NCI-H2227 (cell line): ENCODE results near the gene TSPO2.

Experiments used
- DNase-seq: peaks from one replicate; lab custom pipeline; 2025; ENCODE audit not compliant: unreplicated experiment; lab: John Stamatoyannopoulos, UW

The TSPO2 gene

DNA sequence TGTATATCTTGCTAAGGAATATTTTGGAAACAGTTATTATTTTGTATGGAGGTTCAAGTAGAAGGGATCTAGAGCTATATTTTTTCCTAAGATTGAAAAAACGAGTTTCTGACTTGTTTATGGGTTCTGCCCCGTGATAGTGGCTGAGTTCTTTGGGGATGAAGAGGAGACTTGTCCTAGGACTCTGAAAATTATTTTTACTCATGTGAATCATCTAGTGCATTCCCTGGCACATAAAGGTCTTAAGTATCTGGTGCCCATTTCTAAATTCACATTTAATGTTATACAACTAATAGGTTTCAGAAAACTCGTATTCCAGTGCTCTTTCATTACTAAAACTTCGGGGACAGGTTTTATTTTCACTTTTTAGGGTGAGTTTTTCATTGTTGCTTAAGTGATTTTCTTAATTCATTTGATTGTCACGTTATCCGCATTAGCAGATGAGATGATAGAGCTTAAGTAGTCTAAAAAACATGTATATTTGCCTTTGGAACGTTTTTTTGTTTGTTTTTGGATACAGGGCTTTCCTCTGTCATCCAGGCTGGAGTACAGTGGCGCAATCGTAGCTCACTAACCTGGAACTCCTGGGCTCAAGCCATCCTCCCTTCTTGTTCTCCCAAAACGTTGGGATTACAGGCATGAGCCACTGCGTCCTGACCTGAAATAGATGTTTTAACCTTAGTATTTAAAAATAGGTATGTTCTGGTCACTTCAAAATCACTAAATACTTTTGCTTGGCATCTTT is 32.6 kb downstream of the TSPO2 start:
- no peak for DNase-seq

DNA sequence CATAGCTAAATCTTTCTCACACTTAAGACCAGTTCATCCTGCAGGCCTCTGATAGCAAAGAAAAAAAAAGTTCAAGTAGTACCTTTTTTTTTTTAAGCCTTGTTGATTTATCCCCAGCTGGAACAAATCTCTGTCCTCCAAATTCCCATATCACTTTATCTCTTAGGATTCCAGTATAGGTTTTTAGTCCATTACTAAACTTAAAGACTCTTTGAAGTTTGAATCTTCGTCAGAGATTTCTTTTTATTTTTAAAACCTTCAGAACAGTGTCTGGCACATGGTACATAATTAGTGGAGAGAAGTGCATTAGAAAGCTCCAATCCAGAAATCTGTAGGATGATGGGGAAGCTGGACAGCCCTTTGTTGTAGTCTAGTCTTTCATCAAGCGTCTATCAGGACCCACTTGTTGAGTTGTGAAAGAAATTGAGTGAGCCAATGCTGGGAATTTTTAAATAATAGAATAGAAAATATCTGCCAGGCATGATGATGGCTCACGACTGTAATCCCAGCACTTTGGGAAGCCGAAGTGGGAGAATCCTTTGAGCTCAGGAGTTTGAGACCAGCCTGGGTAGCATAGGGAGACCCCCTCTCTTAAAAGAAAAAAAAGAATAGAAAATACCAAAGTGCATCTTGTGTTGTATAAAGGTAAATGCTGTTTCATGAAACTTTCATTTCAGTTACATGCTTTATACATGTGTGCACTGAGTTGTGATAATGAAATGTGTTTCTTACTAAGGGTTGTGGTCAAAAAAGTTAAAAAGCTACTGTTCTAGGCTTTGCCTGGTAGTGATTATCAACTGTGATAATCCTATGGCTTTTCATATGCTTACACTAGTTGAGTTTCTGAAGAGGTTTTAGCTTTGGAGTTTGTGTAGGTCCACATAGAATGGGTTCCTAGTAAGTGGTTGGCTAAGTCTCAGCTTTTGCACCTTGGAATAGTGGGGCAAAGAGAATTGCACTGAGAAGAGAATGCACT is 33.7 kb downstream of the TSPO2 start:
- DNase-seq, result no peak

DNA sequence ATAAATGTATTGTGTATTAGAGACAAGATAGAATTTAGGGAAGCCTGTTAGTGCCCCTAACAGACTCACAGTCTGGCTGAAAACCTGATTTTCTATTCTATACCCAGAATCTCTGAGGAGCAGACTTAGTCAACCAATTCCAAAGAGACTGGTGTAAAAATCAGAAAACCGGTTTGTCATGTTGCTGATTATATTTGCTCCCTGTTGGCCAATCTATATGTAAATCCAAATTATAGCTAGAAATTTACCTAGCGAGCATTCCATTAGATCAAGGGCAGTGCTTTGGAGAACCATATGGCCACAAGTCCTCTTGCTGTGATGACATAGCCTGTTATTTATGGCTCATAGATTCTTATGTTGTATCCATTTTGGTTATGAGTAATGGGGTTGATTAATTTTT is 35.3 kb downstream of the TSPO2 start:
- no peak for DNase-seq

DNA sequence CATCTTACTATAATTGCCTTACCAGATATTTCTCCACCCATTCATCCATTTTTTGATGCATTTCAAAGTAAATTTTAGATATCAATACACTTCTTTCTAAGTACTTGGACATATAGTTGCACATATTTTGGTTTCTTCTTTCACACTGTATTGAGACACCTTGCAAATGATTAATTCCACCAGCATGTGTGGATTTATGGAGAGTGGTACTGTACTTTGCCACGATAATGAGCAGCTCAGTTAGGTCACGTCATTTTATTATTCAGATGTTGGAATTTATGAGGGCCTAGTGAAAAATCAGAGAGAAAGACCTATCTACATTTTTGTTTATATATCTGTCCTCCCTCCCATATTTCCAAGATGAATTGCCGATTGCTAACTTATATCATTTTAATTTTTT is 35.8 kb downstream of the TSPO2 start:
- no peak for DNase-seq

DNA sequence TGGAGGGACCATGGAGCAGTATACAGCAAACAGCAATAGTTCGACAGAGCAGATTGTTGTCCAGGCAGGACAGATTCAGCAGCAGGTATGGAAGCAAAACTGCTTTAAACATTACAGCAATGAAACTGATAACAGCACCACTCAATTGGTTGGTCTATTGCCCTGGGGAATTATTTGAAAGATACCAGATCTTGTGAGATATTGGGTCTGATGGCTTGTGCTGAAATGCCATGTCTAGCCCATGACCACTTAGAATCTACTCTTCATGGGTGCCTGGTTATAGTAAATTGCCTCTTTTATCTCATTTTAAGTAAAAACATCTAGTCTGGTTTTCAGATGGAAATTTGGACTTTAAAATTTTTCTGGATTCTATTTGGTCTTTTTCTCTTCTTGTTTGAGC is 36.8 kb downstream of the TSPO2 start:
- DNase-seq, result no peak

DNA sequence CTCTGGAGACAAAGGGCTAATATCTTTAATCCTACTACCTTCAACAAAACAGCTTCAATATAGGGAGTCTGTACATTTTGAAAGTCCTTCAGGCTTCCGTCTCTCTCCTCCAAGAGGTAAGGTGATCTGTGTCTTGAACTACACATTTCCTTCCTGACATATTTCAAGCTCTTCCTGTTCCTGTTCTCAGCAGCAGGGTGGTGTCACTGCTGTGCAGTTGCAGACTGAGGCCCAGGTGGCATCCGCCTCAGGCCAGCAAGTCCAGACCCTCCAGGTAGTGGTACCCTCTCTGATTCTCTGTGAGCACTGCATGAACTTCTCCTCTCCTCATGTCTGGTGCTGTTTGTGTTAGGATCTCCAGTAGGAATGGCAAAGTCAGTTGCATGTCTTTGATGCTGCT is 38.4 kb downstream of the TSPO2 start:
- DNase-seq, result no peak

DNA sequence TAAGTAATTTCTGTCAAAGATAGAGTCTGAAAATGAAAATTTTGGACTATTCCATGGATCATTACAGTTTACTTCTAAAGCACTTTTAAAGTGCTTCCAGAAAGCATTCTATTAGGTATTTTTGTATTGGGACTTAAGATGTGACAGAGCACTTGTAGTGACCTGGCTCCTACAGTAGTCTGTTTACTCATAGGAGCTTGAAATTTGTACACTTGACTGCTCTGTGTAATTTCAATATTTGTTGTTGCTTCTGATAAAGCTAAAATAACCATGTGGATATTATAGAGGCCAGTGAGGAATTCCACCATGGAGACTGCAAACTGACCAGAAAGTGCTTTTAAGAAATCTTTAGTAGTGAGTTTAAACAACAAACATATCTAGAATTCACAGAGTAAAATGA is 40.8 kb downstream of the TSPO2 start:
- no peak for DNase-seq

DNA sequence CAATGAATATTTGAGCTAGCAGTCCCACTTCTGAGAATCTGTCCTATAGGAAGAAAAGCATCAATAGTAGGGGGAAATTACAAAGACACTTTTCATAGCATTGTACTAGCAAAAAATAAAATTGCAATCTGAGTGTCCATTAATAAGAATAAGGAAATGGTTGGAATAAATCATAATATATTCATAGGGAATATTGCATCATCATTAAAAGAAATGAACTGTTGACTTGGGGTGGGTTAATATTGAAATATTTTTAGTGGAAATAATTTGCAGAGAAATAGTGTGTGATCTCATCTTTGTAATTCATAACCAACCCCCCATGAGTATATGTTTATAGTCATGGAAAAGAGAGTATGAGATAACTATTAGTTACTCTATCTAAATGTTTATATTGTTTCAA is 42.9 kb downstream of the TSPO2 start:
- DNase-seq, result no peak

DNA sequence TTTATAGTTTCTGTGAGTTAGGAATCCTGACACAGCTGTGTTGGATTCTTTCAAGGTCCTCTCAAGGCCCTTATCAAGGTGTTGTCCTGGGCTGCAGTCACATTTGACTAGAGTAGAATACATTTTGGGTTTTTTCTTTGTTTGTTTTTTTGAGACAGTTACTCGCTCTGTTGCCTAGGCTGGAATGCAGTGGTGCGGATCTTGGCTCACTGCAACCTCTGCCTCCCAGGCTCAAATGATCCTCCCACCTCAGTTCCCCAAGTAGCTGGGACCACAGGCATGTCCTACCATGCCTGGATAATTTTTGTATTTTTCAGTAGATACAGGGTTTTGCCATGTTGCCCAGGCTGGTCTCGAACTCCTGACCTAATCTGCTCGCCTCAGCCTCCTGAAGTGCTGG is 46.2 kb downstream of the TSPO2 start:
- DNase-seq, result no peak

DNA sequence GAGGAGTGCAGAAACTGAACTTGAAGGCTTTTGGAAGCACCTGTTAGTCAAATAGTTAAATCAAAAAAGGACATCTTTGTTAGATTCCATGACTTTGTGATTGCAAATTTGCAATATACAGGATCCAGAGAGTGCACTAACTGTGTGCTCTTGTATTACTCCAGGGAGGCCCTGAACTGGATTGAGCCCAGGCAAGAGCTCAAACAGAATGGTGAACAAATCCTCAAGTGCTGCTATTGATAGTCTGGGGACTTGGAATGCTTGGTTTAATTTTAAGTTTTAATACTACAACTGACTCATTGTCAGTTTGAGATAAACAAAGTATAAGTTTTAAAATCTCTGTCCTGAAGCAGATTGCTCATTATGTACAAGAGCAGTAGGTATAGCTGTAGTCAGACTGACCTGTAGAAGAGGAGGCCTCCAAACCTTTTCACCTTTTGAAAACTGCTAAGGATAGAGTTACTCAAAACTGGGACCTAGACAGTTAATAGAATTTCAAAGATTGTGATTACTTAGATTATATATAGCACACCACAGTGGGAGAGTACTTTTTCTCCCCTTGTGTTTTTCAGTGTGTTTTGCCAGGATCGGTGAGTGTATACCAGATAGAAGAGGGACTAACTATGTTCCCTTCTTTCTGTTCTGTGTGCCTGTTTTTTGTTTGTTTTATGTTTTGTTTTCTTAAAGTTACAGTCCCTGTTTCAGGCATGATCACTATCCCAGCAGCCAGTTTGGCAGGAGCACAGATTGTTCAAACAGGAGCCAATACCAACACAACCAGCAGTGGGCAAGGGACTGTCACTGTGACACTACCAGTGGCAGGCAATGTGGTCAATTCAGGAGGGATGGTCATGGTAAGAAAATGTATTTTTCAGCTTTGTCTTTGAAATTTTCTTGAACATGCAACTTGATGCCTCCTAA is 48.8 kb downstream of the TSPO2 start:
- no peak for DNase-seq

DNA sequence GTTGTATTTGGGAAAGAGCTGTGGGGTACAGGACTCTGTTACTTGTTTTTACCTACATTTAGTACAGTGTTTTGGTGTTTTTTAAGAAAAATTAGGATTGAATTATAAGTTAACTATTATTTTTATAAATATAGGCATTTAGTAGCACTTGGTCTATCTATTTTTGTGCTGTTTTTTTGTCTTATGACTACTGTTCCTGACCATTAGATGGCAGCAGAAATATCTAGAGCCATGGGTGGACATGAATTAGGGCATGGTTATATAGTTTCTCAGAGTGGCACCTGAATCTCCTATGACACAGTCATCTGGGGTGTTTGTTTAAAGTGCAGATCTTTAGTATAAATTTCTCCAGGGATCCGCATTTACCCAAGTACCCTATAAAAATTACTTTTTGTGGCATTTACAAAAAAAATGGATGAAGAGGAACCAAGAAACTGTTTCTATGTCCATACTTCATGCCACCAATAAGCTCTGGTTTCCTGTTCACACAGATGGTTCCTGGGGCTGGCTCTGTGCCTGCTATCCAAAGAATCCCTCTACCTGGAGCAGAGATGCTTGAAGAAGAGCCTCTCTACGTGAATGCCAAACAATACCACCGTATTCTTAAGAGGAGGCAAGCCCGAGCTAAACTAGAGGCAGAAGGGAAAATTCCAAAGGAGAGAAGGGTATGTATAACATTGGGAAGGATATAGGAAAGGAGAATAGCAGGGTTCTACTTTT is 50.3 kb downstream of the TSPO2 start:
- peak; percentile 33 for DNase-seq

DNA sequence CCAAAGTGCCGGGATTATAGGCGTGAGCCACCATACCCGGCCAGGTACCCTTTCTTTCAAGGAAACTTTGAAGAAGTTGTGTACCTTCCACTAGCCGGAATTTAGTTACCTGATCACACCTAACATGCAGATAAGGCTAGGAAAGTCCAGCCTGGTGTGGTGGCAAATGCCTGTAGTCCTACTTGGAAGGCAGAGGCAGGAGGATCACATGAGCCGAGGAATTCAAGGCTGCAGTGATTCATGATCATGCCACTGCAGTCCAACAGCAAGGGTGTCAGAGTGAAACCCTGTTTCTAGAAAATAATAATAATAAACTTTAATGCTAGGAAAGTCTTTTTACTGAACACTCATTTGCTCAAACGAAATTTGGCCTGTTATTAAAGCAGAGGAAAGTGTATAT is 51.5 kb downstream of the TSPO2 start:
- no peak for DNase-seq
